NCI-H2196 treated with DMSO at 0.1 percent for 48 hours (cell line): ENCODE results near the gene GSK3A.

Source experiments
- DNase-seq: peaks from one replicate; lab custom pipeline; 2025; ENCODE audit not compliant: unreplicated experiment; lab: John Stamatoyannopoulos, UW

GSK3A gene

DNA sequence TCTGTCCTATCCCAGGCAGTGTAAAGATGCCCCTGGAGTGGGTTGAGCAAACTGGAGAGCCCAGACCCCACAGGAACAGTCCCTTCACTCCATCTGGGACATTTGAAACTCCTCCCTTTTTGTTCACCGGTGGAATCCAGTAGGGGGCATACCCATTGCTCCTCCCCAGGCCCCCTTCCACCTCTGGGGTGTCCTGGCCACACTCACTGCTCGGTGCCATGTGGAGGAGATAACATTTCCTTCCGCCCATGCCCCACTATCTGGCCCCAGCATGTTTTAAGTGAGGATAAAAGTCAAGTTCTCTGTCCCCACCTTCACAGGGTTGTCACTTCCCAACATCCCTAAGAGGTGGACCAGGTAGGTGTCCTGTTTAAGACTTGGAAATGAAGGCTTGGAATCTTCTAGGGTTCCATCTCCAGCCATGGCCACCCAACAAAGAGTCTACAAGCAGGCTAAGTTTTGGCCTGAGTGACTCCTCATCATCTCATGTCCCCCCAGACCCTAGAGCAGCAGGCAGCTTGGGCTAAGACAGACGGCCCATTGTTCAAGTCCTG lies 13.0 kb downstream of the GSK3A start:
- DNase-seq = no peak

DNA sequence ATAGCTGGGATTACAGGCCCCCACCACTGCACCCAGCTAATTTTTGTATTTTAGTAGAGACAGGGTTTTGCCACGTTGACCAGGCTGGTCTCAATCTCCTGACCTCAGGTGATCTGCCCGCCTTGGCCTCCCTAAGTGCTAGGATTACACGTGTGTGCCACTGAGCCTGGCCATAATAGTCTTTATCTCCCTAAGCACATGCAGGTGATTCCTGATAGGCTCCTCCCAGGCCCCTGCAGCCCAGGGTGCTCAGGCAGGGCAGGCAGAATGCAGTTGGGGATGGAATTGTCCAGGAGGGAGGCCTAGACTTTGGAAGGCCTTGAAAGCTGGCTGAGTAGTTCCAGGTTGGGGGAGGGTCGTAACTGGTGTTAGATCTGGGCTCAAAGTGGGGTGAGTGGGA lies 13.8 kb downstream of the GSK3A start:
- DNase-seq = no peak

DNA sequence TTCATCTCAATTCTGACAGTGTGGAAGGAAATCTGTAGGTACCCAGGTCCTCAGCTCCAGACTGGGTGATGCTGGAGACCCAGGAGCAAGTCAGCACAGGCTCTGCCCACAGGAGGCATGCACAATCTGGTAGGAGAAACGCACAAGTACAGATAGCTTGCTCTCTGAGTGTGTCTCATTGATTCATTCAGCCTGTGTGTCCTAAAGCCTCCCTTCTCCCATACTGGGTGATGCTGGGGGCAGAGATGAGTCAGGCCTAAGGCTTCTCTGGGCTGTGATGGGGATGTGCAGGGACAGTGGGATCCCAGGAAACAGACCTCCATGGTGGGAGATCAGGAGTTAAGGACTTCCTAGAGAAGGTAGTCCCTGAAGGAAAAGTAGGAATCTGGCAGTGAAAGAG lies 15.5 kb downstream of the GSK3A start:
- no peak for DNase-seq

- no peak for DNase-seq
Measured at GRCh38 chr19:42225718-42226292, 16.6 kb downstream of the GSK3A start.

DNA sequence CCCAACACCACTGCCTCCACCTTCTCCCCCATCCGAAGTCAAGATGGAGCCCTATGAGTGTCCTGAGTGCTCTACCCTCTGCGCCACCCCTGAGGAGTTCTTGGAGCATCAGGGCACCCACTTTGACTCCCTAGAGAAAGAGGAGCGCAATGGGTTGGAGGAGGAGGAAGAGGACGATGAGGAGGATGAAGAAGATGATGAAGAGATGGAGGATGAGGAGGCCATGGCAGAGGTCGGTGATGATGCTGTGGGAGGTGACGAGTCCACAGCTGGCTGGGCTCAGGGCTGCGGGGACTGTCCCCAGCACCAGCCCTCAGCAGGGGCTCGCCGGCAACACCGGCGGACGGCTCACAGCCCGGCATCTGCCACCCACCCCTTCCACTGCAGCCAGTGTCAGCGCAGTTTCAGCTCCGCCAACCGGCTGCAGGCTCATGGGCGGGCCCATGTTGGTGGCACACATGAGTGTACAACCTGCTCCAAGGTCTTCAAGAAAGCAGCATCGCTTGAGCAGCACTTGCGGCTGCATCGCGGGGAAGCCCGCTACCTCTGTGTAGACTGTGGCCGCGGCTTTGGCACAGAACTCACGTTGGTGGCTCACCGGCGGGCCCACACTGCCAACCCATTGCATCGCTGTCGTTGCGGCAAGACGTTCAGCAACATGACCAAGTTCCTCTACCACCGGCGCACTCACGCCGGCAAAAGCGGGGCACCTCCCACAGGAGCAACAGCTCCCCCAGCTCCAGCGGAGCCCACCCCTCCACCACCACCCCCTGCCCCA lies 17.3 kb downstream of the GSK3A start:
- no peak for DNase-seq

DNA sequence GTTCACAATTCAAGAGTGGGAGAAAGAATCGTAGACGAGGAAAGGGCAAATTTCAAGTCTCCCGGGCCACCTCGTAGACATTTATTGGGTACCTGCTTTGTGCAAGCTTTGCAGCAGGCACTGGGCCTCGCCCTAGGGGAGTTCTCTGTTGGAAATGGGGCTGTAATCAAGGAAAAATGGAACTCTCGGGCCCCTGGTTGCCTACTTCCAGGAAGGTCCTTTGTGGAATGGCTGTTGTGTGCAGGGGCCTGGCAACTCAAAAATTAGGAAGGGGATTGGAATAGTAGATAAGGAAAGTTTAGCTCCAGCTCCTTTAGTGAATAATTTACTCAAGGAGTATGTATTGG lies 21.7 kb downstream of the GSK3A start:
- no peak for DNase-seq

DNA sequence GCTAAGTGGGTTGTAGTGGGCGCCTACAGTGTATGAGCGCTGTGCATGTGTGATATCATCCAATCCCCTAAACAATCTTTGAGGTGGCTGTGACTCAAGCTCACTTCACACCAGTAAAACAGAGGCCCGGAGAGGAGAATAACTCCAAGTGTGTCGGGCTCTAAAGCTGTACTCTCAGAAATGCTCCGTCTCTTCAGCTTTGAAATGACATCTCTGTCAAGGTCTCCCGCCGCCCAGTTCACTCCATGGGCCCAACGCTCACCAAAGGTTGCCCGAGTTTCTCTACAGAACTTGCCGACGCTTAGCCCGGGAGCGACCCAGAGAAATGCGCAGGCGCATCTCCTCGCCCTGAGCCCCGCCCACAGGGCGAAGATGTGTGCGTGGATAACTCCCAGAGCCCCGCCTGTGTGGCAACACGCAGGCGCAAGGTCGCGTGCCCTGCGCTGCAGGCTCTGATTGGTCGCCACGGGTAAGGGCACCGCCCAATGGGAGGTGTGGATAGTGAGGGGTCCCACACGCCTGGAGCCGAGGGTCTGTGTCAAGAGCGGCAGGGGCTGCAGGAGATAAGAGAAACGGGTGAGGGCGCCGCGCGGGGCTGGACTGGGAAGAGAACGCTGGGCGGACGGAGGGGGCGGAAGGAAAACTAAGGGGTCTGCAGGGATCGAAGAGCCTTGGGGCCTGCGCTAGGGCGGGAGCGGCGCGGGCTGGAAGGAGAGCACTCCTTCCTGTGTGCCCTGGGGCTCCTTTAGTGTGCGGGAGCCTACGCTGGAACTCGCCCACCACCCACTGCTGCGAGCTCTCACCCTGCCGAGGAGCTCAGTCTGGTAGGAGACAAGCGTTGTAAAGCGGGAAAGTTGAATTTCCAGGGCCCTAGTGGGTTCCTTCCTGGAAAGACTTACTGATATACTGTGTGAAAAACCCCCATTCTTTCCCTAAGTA lies 22.3 kb downstream of the GSK3A start, which contains the start of gene ZNF526:
Gene ZNF526 (plus strand): TSS at position 501 of the 939 bp plus-strand sequence. CDS start 4,092 bp downstream, outside the sequence.
- peak; percentile 92 for DNase-seq

GRCh38 chr19:42217520-42218437 lies 24.6 kb downstream of the GSK3A start, which contains the start of gene DEDD2:
DEDD2 (minus strand) TSS chr19:42217677; CDS start chr19:42217007, 670 bp downstream.
- DNase-seq = peak; percentile 93

DNA sequence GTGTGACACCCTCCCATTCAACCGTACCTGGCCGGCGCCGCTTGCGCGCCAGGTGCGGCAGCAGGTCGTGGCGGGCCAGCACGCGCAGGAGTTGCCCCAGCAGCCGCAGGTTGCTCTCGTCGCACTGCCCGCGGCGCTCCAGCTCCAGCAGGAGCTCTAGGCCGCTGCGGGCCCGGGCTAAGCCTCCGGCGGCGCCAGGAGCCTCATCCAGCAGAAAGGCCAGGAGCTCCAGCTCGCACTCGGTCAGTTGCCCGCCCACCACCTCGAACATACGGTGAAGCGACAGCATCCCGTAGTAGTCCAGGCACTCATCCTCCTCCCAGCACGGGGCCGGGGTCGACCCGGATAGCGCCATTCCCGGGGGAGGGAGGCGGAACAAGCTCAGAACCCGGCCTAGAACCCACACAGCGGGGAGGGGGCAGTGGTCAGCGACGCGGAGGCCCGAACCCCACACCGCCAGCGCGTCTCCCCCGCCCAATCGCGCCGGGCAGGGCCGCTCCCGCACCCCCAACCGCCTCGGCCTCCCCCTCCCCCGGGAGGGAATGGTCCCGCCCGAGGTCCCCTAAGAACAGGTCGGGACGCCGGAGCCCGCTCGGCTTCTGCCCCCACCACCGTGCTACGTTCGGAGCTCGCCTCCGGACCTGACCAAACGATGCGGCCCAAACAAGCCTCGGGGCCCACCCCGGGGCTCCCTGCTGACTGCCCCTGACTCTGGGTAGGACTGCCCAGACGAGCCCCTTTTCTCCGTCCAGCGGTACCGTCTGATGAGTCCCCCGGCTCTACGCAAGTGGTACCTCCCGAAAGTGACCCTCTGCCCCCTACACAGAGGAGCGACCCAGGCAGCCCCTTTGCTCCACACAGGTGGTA lies 25.5 kb downstream of the GSK3A start:
- no peak for DNase-seq

DNA sequence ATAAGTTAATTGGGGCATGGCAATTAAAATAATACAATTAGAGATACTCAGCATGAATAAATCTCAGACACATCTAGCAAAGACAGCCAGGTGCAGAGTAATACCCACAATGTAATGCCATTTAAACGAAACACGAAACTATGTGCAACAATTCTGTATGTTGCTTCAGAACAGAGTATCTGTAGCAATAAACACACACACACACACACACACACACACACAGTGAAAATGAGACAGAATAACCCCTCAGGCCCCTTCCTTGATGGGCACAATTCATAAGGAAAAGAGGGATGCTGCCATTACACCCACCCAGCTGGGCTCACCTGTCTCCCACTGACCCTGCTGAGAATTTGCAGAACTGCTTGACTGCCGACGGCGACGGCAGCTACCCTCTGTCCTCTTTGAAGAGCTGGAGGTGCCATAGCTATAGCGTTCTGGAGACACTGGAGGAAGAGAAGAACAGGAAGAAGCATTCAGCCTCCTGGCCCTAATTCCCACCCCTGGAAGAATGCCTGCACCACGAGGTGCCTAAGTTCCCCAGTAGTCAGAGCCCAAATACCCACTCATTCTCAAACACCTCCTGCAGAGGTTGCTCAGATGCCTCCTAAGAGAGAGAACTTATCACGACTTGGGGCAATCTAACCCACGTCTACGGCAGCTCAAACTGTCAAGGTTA lies 27.5 kb downstream of the GSK3A start:
- no peak for DNase-seq

- DNase-seq = no peak
Measured at GRCh38 chr19:42212886-42213285, 29.5 kb downstream of the GSK3A start.

- DNase-seq = peak; percentile 53
Measured at GRCh38 chr19:42208612-42209011, 33.8 kb downstream of the GSK3A start.

GRCh38 chr19:42207767-42208271 lies 34.6 kb downstream of the GSK3A start:
- DNase-seq = no peak

DNA sequence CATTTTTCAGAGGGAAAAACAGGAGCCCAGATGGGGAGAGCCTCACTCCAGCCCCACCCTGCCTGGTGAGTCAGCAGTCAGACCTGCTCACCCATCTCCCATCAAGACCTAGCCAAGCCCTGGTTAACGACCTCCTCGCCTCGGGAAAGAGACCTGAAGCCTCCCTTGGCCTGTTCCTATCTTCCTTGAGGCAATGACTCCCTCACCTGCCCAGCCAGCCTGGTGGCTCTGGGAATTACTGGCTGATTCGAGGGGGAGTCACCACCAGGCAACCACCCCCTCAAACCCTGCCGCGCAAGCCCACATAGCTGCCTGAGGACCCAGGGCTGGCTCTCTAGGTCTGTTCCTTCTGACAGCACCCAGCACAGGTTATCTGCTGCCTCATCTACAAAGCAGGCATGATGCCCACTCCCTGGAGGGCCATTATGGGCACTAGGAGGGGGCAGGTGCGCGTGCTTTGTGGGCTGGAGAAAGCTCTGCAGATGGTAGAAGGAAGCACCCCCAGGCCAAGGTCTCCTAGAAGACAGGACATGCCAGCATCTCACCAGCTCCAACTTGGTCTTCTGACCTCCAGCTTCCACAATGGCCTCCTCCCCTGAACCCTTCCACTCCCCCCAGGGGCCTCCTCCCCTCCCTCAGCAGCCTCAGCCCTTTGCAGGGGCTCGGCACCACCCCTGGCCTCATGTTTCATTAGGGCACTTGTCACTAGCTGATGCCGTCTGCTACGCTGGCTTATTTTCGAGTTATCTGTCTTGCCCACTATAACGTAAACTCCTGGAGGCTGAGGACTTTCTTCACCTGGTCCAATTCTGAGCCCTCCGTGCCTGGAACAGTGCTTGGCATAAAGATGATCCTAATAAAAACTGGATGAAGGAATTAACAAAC lies 35.3 kb downstream of the GSK3A start:
- DNase-seq = no peak

- DNase-seq = no peak
Measured at GRCh38 chr19:42204664-42205063, 37.7 kb downstream of the GSK3A start.

DNA sequence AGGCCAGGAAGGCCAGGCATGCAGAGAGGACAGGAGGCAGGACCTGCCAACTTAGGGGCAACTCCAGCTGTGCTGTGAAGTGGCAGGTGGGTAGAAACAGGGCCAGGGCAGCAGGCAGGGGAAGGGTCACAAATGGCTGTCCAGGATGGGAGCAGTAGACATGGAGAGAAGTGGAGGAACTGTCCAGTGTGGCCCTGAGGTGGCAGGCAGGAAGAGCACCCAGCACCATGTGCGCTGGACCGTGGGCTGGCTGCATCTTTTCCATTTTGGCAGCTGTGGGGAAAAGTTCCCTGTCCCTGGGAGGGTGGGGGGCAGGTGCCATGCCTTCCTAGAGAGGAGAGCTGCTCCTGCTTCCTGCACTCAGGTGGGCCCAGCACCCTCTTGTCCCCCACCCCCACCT lies 38.7 kb downstream of the GSK3A start:
- no peak for DNase-seq

- DNase-seq = no peak
Measured at GRCh38 chr19:42202290-42202880, 40.0 kb downstream of the GSK3A start.
